HCT116 (cell line): ENCODE results near the gene PRTG. TPM values are rescaled to one million over a fixed set of nuclear protein-coding genes. Genes with fewer than 3 reads are reported as not detected.
A peak's percentile ranks its signal among the peaks of the same experiment; 100 is the strongest.

Experiments
- ATAC-seq: fragments of 200-7000 bp; cut with Tn5 transposase; 2 replicates; pipeline ENCODE4 v1.9.1; 2020; ENCODE audit warnings: mild to moderate bottlenecking, moderate library complexity
- BruUV-seq: library from RNA; stranded (reverse); fragments of 400-500 nt; replicated peaks from 2 replicates; lab custom pipeline; 2021; lab: Mats Ljungman, UMichigan
- CTCF ChIA-PET: fragments of 300-600 bp; sonication (Branson Sonifier 250); formaldehyde crosslinking; loops from one replicate; lab custom pipeline; 2021; ENCODE audit warnings: antibody characterized with exemption; lab: Charles Lee
- POLR2A ChIA-PET: fragments of 300-600, 350-600 bp; sonication (Branson Sonifier 250); formaldehyde crosslinking; loops from one replicate; lab custom pipeline; 2021; ENCODE audit warnings: antibody characterized with exemption; lab: Charles Lee
- RAD21 ChIA-PET, 2 experiments: fragments of 300-600 bp; sonication (Branson Sonifier 250); formaldehyde crosslinking; loops; one replicate each; lab custom pipeline; 2023; ENCODE audit warnings: low total read pairs in 2 of 2; ENCODE audit not compliant: uncharacterized antibody in 2 of 2, unreplicated experiment in 2 of 2, low non-redundant PET in 1 of 2; lab: Charles Lee
- DNase-seq: peaks from one replicate; pipeline ENCODE4 v3.0.0-alpha.2; 2010; ENCODE audit warnings: low read depth, low spot score
- H2AFZ ChIP-seq: fragments of 200-600 bp; shearing (Covaris generic), sonication (generic); 2 replicates; pipeline ENCODE4 v1.6.1; 2017; ENCODE audit warnings: low read depth, mixed run types, mixed read lengths, antibody characterized with exemption, low read length; ENCODE audit not compliant: poor library complexity, severe bottlenecking
- H3K27ac ChIP-seq: 2 replicates; pipeline ENCODE4 v1.5.1; 2012; ENCODE audit warnings: low read depth, low read length
- H3K27me3 ChIP-seq: fragments of 200-600 bp; sonication (generic); 2 replicates; pipeline ENCODE4 v1.6.1; 2016; ENCODE audit warnings: mixed run types, low read length, mixed read lengths; ENCODE audit not compliant: insufficient read depth
- H3K36me3 ChIP-seq, 2 experiments: fragments of 200-500 bp in 1 of 2; fragments of 200-600 bp in 1 of 2; sonication (Bioruptor generic) in 1 of 2; sonication (generic) in 1 of 2; 2 replicates each; pipeline versions ENCODE4 v1.5.1 to v1.6.1; 2014 to 2016; ENCODE audit warnings: low read length in 2 of 2, inconsistent platforms in 1 of 2, mixed read lengths in 1 of 2, mixed run types in 1 of 2; ENCODE audit not compliant: insufficient read depth in 2 of 2, control insufficient read depth in 1 of 2
- H3K4me1 ChIP-seq, 2 experiments: fragments of 200-600 bp in 1 of 2; sonication (generic) in 1 of 2; 2 replicates each; pipeline versions ENCODE4 v1.5.1 to v1.6.1; 2012 to 2017; ENCODE audit warnings: low read length in 2 of 2, inconsistent platforms in 1 of 2, mild to moderate bottlenecking in 1 of 2, mixed read lengths in 1 of 2, mixed run types in 1 of 2, moderate library complexity in 1 of 2; ENCODE audit not compliant: insufficient read depth in 2 of 2, control insufficient read depth in 1 of 2
- H3K4me2 ChIP-seq: fragments of 200-600 bp; sonication (generic); 2 replicates; pipeline ENCODE4 v1.6.1; 2017; ENCODE audit warnings: mixed run types, low read length, mixed read lengths
- H3K4me3 ChIP-seq, 2 experiments: fragments of 200-600 bp in 1 of 2; sonication (generic) in 1 of 2; replicated peaks in 1 of 2; 2 replicates each; pipeline ENCODE4 v1.5.1; 2011 to 2016; ENCODE audit warnings: low read length in 2 of 2, control low read depth in 1 of 2, low read depth in 1 of 2, mild to moderate bottlenecking in 1 of 2, mixed read lengths in 1 of 2, mixed run types in 1 of 2
- H3K79me2 ChIP-seq: fragments of 200-600 bp; sonication (generic); 2 replicates; pipeline ENCODE4 v1.6.1; 2017; ENCODE audit warnings: mild to moderate bottlenecking, mixed run types, low read length, moderate library complexity, mixed read lengths; ENCODE audit not compliant: insufficient read depth
- H3K9ac ChIP-seq: fragments of 200-600 bp; sonication (generic); 2 replicates; pipeline ENCODE4 v1.6.1; 2016; ENCODE audit warnings: low read length, mixed read lengths
- H3K9me2 ChIP-seq: fragments of 200-600 bp; sonication (generic), shearing (Covaris generic); 2 replicates; pipeline ENCODE4 v1.6.1; 2017; ENCODE audit warnings: mixed run types, mild to moderate bottlenecking, moderate library complexity; ENCODE audit not compliant: insufficient read depth
- H3K9me3 ChIP-seq, 2 experiments: fragments of 200-500 bp in 1 of 2; fragments of 200-600 bp in 1 of 2; sonication (Bioruptor generic) in 1 of 2; sonication (generic) in 1 of 2; 2 replicates each; pipeline ENCODE4 v1.6.1; 2014 to 2017; ENCODE audit warnings: low read length in 2 of 2, mixed read lengths in 2 of 2, inconsistent platforms in 1 of 2, low read depth in 1 of 2, mild to moderate bottlenecking in 1 of 2, mixed run types in 1 of 2, moderate library complexity in 1 of 2; ENCODE audit not compliant: control insufficient read depth in 1 of 2, insufficient read depth in 1 of 2
- H4K20me1 ChIP-seq: fragments of 200-600 bp; sonication (generic), shearing (Covaris generic); 2 replicates; pipeline ENCODE4 v1.6.1; 2017; ENCODE audit warnings: mixed run types, mild to moderate bottlenecking, moderate library complexity; ENCODE audit not compliant: insufficient read depth
- CTCF ChIP-seq, 3 experiments: fragments of 200-600 bp in 1 of 3; sonication (generic) in 1 of 3; IDR thresholded peaks in 2 of 3; conservative IDR thresholded peaks in 1 of 3; 2 replicates each; pipeline ENCODE4 v1.5.1; 2012 to 2017; ENCODE audit warnings: low read depth in 2 of 3, low read length in 2 of 3, antibody characterized with exemption in 1 of 3, borderline replicate concordance in 1 of 3, control low read depth in 1 of 3, mild to moderate bottlenecking in 1 of 3, mixed read lengths in 1 of 3, mixed run types in 1 of 3, moderate library complexity in 1 of 3; ENCODE audit not compliant: insufficient read depth in 1 of 3
- ELF1 ChIP-seq: IDR thresholded peaks from 2 replicates; pipeline ENCODE4 v1.6.1; 2012; ENCODE audit warnings: low read depth, borderline replicate concordance
- FOSL1 ChIP-seq: IDR thresholded peaks from 2 replicates; pipeline ENCODE4 v1.6.1; 2012; ENCODE audit warnings: low read depth
- SIN3A ChIP-seq: IDR thresholded peaks from 2 replicates; pipeline ENCODE4 v1.6.1; 2012; ENCODE audit warnings: low read depth
- ZFX ChIP-seq: fragments of 450-650 bp; IDR thresholded peaks from 2 replicates; pipeline ENCODE4 v1.6.1; 2017
- intact Hi-C: fragments of 100-400 bp; cut with micrococcal nuclease; formaldehyde crosslinking; loops from 2 replicates; pipeline ENCODE4 v1.10.0; 2022
- total RNA-seq: library from RNA; stranded (reverse); gene quantifications from one replicate; pipeline ENCODE4 v1.2.1, GENCODE V29; 2021; ENCODE audit not compliant: unreplicated experiment

The PRTG gene
- total RNA-seq, 1 experiment from 2014 or later = not detected

- Histone ChIP-seq H2AFZ (no peak overlapping the region), H3K27me3 (no peaks in the 10 kb centered on the region), H4K20me1 (no peaks in the 10 kb centered on the region), H3K9ac (no peak overlapping the region), H3K4me2 (no peak overlapping the region), H3K27ac (no peak overlapping the region), H3K4me1 (no peaks in the 10 kb centered on the region), H3K36me3 (no peaks in the 10 kb centered on the region), H3K9me3 (no peaks in the 10 kb centered on the region)
- CTCF ChIA-PET = no interaction called here
- RAD21 ChIA-PET = no interaction called here
- ATAC-seq (no peak), DNase-seq (no peak)
- intact Hi-C loops = no loop called here
- TF ChIP-seq FOSL1 = no peak
- no peak for TF ChIP-seq ZFX
- no peak for TF ChIP-seq ELF1
- no peak for TF ChIP-seq CTCF (IDR thresholded peaks at IDR 0.05 in 2 of 3, conservative IDR thresholded peaks at IDR 0.05 in 1 of 3; ENCODE audit: borderline replicate concordance in 1 of 3, insufficient read depth in 1 of 3, low read depth in 2 of 3, low read length in 2 of 3)
- TF ChIP-seq, all 23 proteins: peak for 0
- no peaks in the 10 kb centered on the region for H3K9me2 ChIP-seq
- H3K79me2 ChIP-seq = no peaks in the 10 kb centered on the region
- no peak overlapping the region for H3K4me3 ChIP-seq
- POLR2A ChIA-PET = no interaction called here
- BruUV-seq = no TSS peak
Observed at GRCh38 chr15:55669270-55669669, 73.7 kb downstream of the PRTG start.

- RAD21 ChIA-PET = no interaction called here
- TF ChIP-seq SIN3A (no peak), ZFX (no peak)
- H3K9me3 ChIP-seq = no peaks in the 10 kb centered on the region
- intact Hi-C loops = no loop called here
- H3K4me1 ChIP-seq = no peaks in the 10 kb centered on the region
- no peak overlapping the region for H3K4me2 ChIP-seq
- BruUV-seq = no TSS peak
- H3K27me3 ChIP-seq = no peaks in the 10 kb centered on the region
- no peak overlapping the region for H3K4me3 ChIP-seq
- ATAC-seq (no peak), DNase-seq (no peak)
- no peaks in the 10 kb centered on the region for H3K9me2 ChIP-seq
- H3K9ac ChIP-seq = no peak overlapping the region
- CTCF ChIA-PET = no interaction called here
- H2AFZ ChIP-seq = peak overlapping the region; percentile 3
- H3K36me3 ChIP-seq = no peaks in the 10 kb centered on the region
- H3K79me2 ChIP-seq = no peaks in the 10 kb centered on the region
- no peaks in the 10 kb centered on the region for H4K20me1 ChIP-seq
- H3K27ac ChIP-seq = no peak overlapping the region
- POLR2A ChIA-PET = no interaction called here
Observed at GRCh38 chr15:55665605-55666227, 77.2 kb downstream of the PRTG start.
